NCI-H1092 (cell line): ENCODE results near the gene LIN52.
A peak's percentile ranks its signal among the peaks of the same experiment; 100 is the strongest.
"Not testable (repeated sequence)": the region's sequence is repeated elsewhere in the genome, so short reads cannot be mapped to it uniquely, and the experiment has no call there.

Source experiments
- DNase-seq: peaks from one replicate; lab custom pipeline; 2025; lab: John Stamatoyannopoulos, UW

Gene LIN52

DNA sequence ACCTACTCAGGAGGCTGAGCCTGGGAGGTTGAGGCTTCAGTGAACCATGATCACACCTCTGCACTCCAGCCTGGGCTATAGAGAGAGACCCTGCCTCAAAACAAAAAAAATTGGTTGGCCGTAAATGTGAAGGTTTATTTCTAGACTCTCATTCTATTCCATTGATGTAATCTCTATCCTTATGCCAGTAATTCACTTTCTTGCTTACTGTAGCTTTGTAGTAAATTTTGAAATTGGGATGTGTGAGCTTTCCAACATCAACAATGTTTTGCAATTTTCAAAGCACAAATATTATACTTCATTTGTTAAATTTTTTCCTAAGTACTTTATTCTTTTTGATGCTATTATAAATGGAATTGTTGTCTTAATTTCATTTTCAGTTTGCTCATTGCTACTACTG lies 24.6 kb downstream of the LIN52 start:
- DNase-seq: no peak

DNA sequence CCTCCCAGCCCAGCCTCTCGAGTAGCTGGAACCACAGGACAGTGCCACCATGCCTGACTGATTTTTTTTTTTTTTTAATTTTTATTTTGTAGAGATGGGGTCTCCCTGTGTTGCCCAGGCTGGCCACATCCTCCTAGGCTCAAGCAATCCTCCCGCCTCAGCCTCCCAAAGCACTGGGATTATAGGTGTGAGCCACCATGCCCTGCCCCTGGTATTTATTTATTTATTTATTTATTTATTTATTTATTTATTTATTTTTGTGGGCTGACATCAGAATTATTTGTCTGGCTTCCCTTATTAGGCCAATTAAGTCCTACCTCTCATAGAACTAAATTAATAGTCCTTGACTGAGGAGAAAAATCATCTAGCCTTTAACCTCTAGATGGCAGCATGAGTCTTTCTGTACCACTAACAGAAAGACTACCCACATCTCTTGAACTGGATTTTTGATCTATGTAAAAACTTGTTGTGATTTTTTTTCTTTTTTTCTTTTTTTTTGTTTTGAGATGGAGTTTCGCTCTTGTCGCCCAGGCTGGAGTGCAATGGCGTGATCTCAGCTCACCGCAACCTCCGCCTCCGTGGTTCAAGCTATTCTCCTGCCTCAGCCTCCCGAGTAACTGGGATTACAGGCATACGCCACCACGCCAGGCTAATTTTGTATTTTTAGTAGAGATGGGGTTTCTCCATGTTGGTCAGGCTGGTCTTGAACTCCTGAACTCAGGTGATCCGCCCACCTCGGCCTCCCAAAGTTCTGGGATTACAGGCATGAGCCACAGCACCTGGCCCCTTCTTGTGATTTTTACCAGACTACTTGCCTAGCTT lies 26.9 kb downstream of the LIN52 start:
- DNase-seq: peak; percentile 39

DNA sequence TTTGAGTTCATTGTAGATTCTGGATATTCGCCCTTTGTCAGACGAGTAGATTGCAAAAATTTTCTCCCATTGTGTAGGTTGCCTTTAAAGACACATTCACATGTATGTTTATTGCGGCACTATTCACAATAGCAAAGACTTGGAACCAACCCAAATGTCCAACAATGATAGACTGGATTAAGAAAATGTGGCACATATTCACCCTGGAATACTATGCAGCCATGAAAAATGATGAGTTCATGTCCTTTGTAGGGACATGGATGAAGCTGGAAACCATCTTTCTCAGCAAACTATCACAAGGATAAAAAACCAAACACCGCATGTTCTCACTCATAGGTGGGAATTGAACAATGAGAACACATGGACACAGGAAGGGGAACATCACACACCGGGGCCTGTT lies 40.7 kb downstream of the LIN52 start:
- not testable (repeated sequence) for DNase-seq

DNA sequence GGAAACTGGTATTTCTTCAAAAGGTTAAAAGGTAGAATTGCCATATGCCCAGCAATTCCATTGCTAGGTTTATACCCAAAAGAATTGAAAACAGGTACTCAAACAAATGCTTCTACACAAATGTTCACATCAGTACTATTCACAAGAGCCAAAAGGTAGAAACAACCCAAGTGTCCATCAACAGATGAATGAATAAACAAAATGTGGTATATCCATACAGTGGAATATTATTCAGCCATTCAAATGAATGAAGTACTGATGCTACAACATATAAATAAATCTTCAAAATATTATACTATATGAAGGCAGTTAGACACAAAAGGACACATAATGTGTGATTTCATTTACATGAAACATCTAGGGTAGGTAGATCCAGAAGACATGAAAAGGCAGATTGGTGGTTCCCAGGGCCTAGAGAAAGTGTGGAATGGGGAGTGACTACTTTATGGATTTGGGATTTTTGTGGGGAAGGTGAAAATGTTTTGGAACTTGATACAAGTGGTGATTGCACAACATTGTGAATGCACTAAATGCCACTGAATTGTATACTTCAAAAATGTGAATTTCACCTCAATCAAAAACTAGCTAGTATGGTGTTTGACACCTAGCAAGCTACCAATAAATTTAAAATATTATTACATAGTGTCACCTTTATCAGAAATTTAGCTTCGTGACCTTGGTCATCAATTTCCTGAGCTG lies 41.7 kb downstream of the LIN52 start:
- no peak for DNase-seq

DNA sequence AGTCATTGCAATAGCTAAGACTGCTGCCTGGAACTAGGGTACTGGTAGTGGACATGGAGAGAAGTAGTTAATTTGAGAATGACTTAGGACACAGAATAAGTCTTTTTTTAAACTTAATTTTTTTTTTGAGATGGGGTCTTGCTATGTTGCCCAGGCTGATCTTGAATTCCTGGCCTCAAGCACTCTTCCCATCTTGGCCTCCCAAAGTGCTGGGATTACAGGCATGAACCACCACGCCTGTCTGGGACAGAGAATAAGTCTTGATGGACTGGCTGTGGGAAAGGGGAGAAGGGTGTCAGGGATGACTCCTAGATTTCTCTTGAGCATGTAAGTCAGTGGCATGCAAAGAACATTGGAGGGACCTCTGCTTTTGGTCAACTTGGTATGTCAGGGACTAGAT lies 42.9 kb downstream of the LIN52 start:
- DNase-seq: no peak

DNA sequence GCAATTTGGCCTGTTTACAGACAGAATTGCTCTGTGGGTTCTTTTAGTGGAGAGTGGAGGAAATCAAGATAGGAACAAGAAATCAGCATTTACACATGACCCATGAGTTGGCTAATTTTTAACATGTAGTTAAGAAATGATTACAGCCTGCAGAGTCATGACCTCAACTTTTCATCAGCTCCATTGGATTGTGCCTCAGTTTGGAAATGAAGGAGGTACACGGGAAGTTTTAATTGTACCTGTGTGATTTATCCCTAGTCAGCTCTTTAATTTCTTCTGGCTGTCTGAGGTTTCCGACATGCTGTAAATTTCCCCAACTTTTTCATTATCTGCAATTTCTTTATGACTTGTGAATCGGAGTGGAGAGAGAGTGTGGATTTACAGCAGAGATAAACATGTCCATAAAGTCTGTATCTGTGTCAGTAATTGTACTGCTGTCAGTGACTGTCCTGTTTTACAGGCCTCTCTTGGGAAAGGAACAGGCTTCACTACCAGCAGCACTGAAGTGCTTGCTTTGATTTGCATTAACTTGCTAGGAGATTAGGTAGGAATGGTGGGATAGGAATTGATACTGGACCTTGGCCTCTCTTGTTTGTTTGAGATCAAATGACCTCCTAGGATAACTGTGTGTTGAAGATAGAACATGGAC lies 49.2 kb downstream of the LIN52 start:
- no peak for DNase-seq

DNA sequence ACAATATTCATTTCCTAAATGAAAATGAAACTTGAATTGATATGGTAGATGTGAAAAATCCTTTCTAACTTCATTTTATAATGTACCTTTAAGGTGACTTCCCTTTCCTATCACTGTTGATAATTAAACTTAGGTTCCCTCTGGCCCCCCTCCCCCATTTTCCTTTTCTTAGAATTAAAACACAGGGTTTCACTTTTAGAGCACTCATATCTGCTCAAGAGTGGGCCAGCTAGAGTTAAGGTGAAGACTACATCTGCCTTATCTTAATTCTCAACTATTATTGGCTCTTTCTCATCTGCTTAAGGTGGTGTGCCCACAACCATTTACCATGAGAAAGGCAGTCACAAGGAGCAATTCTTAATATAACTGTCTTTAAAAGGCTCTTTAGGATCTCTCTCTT lies 49.7 kb downstream of the LIN52 start:
- no peak for DNase-seq

DNA sequence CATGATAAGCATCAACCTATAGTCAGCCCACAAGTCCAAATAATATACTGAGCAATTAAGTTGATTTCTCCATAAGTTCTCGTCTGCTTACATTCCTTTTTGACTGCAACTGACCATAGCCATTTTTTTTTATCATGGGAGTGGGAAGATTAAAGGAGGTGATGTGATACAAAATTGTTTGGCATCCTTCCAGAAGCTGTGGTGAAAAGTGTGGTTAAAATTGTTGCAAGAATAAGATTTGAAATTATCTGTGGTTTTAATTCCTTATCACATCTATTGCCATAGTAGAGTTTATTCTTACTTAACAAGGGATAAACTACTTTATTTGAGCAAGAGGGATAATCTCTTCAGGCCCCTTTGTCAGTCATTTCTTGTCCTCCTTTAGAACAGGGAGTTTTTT lies 50.7 kb downstream of the LIN52 start:
- DNase-seq: no peak

DNA sequence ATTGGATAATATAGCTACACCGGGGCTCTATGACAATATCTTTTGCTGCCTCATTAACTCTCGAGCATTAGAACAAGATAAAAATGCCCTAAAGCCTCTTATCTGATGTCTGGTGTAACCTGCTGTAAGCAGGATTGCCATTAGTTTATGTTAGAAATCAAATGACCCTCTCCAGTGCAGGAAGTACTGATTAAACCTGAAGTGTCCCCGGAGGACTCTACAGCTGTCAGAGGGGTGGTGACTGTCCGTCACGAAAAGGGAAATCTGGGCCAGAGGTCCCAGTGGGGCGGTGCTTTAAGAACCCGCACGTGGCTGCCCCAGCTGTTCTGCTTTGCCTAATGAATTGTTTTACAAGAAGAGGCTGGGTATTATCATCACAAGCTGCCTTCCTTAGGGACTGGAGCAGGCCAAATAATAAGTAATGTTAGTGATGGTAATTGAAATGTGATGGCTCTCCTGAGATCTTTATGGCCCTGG lies 55.7 kb downstream of the LIN52 start:
- peak; percentile 85 for DNase-seq

DNA sequence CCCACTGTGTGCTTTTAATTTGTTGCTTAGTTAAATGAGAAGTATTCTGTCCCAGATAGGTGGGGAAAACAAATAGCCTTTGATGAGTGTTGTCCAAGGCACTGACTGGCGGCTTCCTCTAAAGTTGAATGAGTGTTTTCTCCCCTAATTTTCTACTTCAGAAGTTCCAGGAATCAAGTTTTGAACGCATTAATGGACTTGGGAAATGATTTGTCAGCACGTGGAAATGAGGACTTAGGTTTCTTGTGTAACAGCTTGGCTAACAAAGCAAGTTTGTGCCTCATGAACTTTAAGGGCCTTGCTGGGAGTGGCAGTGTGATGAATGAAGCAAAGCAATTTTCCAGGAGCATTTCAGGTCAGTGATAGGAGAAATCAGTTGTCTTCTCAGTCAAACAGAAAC lies 56.9 kb downstream of the LIN52 start:
- DNase-seq: no peak

DNA sequence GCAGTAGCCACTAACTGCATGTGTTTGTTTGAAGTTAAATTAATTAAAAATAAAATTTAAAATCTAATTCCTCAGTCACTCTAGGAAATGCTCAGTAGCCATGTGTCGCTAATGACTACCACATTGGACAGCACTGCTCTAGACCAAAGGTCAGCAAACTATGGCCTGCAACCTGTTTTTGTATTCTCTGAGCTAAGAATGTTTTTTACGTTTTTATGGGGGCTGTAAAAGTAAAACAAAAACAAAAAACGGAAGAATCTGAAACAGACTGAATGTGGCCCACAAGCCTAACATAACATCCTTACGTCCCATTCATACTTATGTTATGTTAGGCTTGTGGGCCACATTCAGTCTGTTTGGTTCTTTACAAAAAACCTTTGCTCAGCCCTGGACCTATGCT lies 57.8 kb downstream of the LIN52 start:
- no peak for DNase-seq

DNA sequence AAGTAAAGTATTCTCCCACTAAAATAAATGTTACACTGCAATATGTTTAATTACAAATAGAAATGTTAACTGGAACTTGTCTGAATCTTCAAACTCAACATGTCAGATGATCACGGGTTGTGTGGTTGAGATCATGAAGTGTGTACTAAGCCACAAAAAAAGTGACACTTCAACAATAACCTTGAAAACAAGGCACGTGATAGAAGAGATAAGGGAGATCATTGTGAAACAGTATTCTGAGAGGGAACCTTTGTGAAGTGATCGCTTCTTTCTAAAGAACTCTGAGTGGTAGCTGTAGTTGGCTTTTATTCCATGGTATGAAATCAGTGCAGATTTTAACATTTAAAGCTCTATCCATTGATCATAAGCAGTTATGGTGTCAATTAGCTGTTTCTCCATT lies 60.0 kb downstream of the LIN52 start:
- no peak for DNase-seq

DNA sequence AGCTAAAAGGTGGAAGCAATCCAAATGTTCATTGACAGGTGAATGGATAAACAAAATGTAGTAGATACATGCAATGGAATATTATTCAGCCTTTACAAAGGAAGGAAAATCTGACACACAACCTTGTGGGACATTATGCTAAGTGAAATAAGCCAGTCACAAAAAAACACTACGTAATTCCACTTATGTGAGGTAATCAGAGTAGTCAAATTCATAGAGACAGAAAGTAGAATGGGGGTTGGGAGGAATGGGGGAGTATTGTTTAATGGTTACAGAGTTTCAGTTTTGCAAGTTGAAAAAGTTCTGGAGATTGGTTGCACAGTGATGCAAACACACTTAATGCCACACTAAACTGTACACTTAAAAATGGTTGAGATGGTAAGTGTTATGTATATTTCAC lies 62.8 kb downstream of the LIN52 start:
- no peak for DNase-seq

DNA sequence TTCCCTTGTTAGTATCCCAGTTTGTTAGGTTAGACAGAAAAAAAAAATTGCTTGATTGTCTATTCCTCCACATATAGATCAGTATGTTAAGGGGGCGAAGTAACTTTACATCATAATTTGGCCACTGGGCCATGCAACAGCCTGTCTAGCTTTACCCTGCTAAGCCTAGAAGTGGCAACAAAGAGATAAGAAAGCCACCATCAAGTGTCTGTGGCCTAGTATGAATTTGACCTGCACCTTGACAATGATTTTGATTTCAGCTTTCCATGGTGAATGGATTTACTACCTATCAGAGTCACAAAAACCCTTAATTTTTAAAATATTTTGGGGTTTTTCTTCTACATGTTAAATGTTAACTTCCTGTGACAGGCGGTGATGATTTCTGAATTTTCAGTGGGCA lies 63.9 kb downstream of the LIN52 start:
- DNase-seq: no peak

DNA sequence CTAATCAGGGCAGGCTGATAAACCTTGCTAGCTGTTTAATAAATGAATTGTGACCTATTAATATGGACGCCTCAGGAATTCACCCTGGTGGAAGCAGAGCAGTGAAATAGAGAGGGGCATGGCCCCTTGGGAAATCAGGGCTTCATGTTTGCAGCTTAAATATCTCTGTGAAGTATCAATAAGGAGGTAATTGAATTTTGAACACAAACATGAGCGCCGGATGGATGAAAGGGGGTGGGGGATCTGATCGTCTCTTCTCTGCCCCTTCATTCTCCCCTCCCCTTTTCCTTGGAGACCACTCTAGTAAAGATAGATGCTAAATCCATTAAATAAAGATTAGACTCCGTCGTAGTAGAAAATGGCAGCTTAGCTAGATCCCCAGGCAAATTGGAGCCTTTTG lies 70.5 kb downstream of the LIN52 start:
- DNase-seq: no peak

DNA sequence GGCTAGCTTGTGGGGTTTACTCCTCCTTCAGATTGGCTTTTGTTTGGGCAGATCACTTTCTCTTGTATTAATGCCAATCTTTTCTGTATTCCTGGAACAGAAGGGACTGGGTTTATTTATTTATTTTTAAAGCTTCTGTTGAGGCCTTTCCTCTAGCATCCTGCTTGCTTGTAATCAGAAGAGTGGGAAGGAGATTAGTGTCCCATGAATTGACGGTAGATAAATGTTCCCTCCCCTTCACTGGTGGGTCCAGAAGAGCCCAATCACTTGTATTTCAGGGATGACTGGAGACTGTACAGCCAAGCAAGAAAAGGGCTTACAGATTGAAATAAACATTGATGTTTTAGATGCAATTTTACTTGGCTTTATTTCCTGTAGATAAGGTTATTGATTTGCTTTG lies 71.0 kb downstream of the LIN52 start:
- no peak for DNase-seq

DNA sequence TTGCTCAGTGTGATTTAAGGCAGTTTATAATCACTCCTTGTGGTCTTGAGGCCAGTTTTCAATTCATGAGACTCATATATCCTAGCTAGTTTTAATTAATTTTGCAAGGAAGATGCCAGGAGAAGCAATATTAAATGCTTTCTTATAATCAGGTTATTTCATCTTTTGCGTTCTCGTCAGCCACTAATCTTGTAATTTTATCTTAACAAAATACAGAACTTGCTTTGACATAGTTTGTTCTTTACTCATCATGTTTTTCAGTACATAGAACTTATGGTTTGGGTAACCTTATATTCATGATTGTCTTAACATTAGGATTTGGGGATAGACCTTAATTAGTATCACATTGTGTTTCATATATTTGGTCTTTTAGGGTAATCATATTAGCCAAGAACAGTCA lies 76.0 kb downstream of the LIN52 start:
- no peak for DNase-seq

DNA sequence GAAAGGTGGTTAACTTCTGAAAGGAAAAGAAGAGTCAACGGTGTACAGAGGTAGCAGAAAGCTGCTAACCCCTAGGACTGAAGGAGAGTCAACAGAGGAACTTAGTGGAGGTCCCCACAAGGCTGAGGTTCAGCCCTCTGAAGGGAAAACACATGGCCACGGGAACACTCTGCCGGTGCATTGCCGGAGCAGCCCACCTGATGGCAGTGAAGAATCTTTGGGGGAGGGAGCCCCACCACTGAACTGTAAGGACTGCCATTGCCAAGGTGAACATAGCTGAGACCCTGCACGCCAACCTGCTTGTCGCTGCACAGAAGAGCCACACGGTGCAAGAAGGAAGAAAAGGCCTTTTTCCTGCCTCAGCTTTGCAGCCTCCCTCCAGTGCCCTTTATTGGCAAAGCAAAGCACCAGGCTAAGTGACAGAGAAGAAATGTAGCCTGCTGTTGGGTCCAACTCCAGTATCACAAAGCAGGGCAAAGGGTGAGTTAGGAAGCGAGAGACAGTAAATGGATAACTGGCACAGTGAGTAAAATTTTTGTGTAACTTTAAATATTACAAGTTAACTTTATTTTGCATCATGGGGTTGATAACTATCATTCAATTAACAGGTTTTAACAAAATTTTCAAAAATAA lies 76.9 kb downstream of the LIN52 start:
- DNase-seq: no peak

DNA sequence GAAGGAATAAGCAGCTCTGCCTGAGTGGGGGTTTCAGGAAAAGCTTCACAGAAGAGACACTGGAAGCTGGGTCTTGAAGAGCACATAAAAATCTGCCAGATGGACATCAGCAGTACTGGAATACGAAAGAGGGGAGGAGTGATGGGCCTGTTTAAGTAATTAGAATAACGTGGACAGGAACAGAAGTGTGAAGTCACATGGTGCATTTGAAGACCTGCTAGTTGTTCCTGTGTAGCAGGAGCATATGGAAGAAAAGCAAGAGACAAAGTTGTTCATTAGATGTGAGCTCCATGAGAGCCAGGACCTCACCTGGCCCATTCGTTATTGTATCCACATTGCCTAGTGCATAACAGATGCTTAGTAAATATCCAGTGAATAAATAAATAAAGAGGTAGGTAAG lies 85.2 kb downstream of the LIN52 start:
- no peak for DNase-seq

DNA sequence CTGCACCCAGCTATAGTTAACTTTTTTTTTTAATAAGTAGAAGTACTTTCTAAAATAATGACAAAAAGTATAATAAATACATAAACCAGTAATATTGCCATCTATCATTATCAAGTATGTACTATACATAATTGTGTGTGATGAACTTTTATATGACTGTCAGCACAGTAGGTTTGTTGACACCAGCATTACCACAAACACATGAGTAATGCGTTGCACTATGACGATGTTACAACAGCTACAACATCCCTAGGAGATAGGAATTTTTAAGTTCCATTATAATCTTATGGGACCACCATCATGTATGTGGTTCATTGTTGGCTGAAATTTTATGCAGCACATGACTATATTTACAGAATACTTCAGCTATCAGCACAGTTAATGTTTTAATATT lies 91.6 kb downstream of the LIN52 start:
- no peak for DNase-seq

DNA sequence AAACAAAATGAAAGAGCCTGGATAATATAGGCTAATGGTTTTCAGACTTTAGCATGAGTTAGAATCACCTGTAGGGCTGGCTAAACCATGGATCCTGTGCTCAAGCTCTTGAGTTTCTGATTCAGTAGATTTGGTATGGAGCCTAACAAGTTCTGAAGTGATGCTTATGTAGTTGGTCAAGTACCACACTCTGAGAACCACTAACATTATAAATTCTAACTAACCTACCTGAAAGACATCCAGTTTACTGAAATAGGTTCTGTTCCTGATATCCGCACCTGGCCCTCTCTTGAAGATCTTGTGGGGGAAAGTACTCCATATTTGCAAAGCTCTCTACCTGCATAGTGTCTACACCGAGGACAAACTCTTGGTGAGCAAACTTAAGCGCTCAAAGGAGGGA lies 95.1 kb downstream of the LIN52 start:
- no peak for DNase-seq

DNA sequence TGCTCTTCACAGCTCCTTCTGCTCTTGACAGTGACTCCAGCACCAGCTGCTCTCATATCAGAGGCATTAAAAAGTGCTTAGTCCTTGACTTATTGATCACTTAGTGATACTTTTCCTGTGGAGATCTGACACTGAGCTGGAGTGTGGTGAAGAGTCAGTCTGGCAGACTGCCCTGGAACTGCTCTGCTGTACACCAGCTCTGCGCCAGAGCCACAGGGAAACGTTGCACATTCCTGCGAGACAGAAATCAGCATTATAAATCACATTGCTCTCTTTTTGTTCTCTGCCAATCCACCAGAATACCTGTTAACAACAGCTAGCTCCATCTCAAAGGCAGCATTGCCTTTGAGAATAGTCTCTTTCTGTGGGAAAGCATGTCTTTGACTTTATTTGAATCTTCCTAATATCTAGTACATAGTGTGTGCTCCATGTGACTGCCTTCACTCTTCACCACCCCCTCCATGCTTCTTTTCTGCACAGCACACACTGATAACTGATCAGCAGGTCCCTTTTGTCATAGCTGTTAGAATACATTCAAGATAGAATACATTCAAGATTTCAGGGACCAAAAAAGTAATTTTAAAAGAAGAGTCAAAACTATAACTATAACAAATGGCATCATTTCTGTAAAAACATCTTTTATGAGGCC lies 106.3 kb downstream of the LIN52 start:
- DNase-seq: no peak
